Loucy (cell line): ENCODE results near the gene BDKRB1.

Source experiments
- H2AFZ ChIP-seq: fragments of 200-600 bp; sonication (generic); 2 replicates; pipeline ENCODE4 v1.6.0; 2016; ENCODE audit warnings: antibody characterized with exemption, mild to moderate bottlenecking, low read length, moderate library complexity
- H3F3A ChIP-seq: fragments of 200-600 bp; 2 replicates; pipeline ENCODE4 v1.6.0; 2016; ENCODE audit warnings: antibody characterized with exemption, low read depth, mild to moderate bottlenecking
- H3K27me3 ChIP-seq: fragments of 200-600 bp; sonication (generic); 2 replicates; pipeline ENCODE4 v1.6.1; 2014; ENCODE audit warnings: low read length, mild to moderate bottlenecking; ENCODE audit not compliant: insufficient read depth, poor library complexity, severe bottlenecking
- H3K36me3 ChIP-seq: fragments of 200-600 bp; sonication (generic); 2 replicates; pipeline ENCODE4 v1.6.1; 2016; ENCODE audit warnings: low read length; ENCODE audit not compliant: insufficient read depth
- H3K4me1 ChIP-seq: fragments of 200-600 bp; sonication (generic); 2 replicates; pipeline ENCODE4 v1.5.1; 2014; ENCODE audit warnings: low read length, mild to moderate bottlenecking; ENCODE audit not compliant: insufficient read depth, poor library complexity, severe bottlenecking
- H3K4me2 ChIP-seq: fragments of 200-600 bp; sonication (generic); 2 replicates; pipeline ENCODE4 v1.6.0; 2014; ENCODE audit warnings: antibody characterized with exemption, low read length, low read depth, mild to moderate bottlenecking; ENCODE audit not compliant: poor library complexity, severe bottlenecking
- H3K4me3 ChIP-seq: fragments of 200-600 bp; sonication (generic); 2 replicates; pipeline ENCODE4 v1.5.1; 2014; ENCODE audit warnings: low read length, mild to moderate bottlenecking, mixed read lengths; ENCODE audit not compliant: poor library complexity, severe bottlenecking
- H3K79me2 ChIP-seq: fragments of 200-600 bp; sonication (generic); 2 replicates; pipeline ENCODE4 v1.6.1; 2014; ENCODE audit warnings: low read length; ENCODE audit not compliant: insufficient read depth
- H3K9ac ChIP-seq: fragments of 200-600 bp; sonication (generic); 2 replicates; pipeline ENCODE4 v1.6.0; 2014; ENCODE audit warnings: mild to moderate bottlenecking, low read depth, low read length, moderate library complexity; ENCODE audit not compliant: poor library complexity, severe bottlenecking
- H3K9me2 ChIP-seq: fragments of 200-600 bp; sonication (generic); replicated peaks from 2 replicates; pipeline ENCODE4 v1.6.1; 2016; ENCODE audit warnings: low read depth, low read length, mixed read lengths
- H3K9me3 ChIP-seq: fragments of 200-600 bp; sonication (generic); 2 replicates; pipeline ENCODE4 v1.6.1; 2014; ENCODE audit warnings: mild to moderate bottlenecking, antibody characterized with exemption, low read length, low read depth; ENCODE audit not compliant: insufficient read depth
- H4K20me1 ChIP-seq: fragments of 200-600 bp; sonication (generic); 2 replicates; pipeline ENCODE4 v1.6.0; 2014; ENCODE audit warnings: antibody characterized with exemption, low read length, mild to moderate bottlenecking; ENCODE audit not compliant: insufficient read depth, poor library complexity, severe bottlenecking
- CTCF ChIP-seq: fragments of 200-600 bp; sonication (generic); conservative IDR thresholded peaks from 2 replicates; pipeline ENCODE4 v1.5.1; 2014; ENCODE audit warnings: mild to moderate bottlenecking, antibody characterized with exemption, low read length
- EZH2phosphoT487 ChIP-seq: fragments of 200-600 bp; IDR thresholded peaks from 2 replicates; pipeline ENCODE4 v1.6.1; 2018; ENCODE audit warnings: antibody characterized with exemption, mild to moderate bottlenecking, moderate library complexity, borderline replicate concordance

The BDKRB1 gene

GRCh38 chr14:96233661-96234060, 22.3 kb upstream of the BDKRB1 start:
- no peak overlapping the region for H3K9ac ChIP-seq
- H3K9me2 ChIP-seq = no peaks in the 10 kb centered on the region
- H3F3A ChIP-seq = no peaks in the 10 kb centered on the region
- no peaks in the 10 kb centered on the region for H4K20me1 ChIP-seq
- H3K79me2 ChIP-seq = no peaks in the 10 kb centered on the region
- H3K4me1 ChIP-seq = no peaks in the 10 kb centered on the region
- no peak overlapping the region for H2AFZ ChIP-seq
- no peak overlapping the region for H3K4me3 ChIP-seq
- no peak overlapping the region for H3K4me2 ChIP-seq
- H3K27me3 ChIP-seq = no peaks in the 10 kb centered on the region
- no peak for TF ChIP-seq EZH2phosphoT487
- no peak for TF ChIP-seq CTCF
- 0 out of 2 replicates have a peak, but pooled peaks cover 3% of the 10 kb centered on the region for H3K9me3 ChIP-seq
- no peaks in the 10 kb centered on the region for H3K36me3 ChIP-seq

GRCh38 chr14:96235426-96235825, 20.6 kb upstream of the BDKRB1 start:
- H3K9ac ChIP-seq = no peak overlapping the region
- no peaks in the 10 kb centered on the region for H3K4me1 ChIP-seq
- no peaks in the 10 kb centered on the region for H3K27me3 ChIP-seq
- 0 out of 2 replicates have a peak, but pooled peaks cover 3% of the 10 kb centered on the region for H3K9me3 ChIP-seq
- no peaks in the 10 kb centered on the region for H3K79me2 ChIP-seq
- no peak overlapping the region for H2AFZ ChIP-seq
- H3K36me3 ChIP-seq = no peaks in the 10 kb centered on the region
- H3K4me3 ChIP-seq = no peak overlapping the region
- no peaks in the 10 kb centered on the region for H4K20me1 ChIP-seq
- H3K9me2 ChIP-seq = no peaks in the 10 kb centered on the region
- no peak overlapping the region for H3K4me2 ChIP-seq
- no peaks in the 10 kb centered on the region for H3F3A ChIP-seq
- TF ChIP-seq EZH2phosphoT487 = no peak
- TF ChIP-seq CTCF = no peak

- Histone ChIP-seq H3K4me2 (no peak overlapping the region), H3K79me2 (no peaks in the 10 kb centered on the region), H3K4me1 (no peaks in the 10 kb centered on the region), H3K9ac (no peak overlapping the region), H3K9me2 (no peaks in the 10 kb centered on the region), H4K20me1 (no peaks in the 10 kb centered on the region), H3F3A (no peaks in the 10 kb centered on the region), H3K36me3 (no peaks in the 10 kb centered on the region), H3K27me3 (no peaks in the 10 kb centered on the region), H3K4me3 (no peak overlapping the region), H2AFZ (no peak overlapping the region), H3K9me3 (peaks cover 3% of the 10 kb centered on the region; the same call in 1 of the 2 replicates)
- TF ChIP-seq EZH2phosphoT487 (no peak), CTCF (no peak)
These were observed 18.4 kb upstream of the BDKRB1 start for GRCh38 chr14:96237641-96238040.
